ENCODE measurements around the gene TNNI2. TPM values are rescaled to one million over a fixed set of nuclear protein-coding genes. Genes with fewer than 3 reads are reported as not detected.
A peak's percentile ranks its signal among the peaks of the same experiment; 100 is the strongest.
"Not testable (repeated sequence)": the region's sequence is repeated elsewhere in the genome, so short reads cannot be mapped to it uniquely, and the experiment has no call there.

TNNI2 gene
- polyA plus RNA-seq, 6 donors from 2014 or later = 3.9 to 12.2 (median 7.2) TPM

- Mint-ChIP-seq H3K27ac (no peak overlapping the region), H3K9me3 (peaks cover 0 to 19% (median 5%) of the 10 kb centered on the region in 7 donors), H3K4me3 (no peak overlapping the region), H3K4me1 (no peaks in the 10 kb centered on the region), H3K36me3 (no peaks in the 10 kb centered on the region), H3K27me3 (peaks cover 17 to 46% (median 36%) of the 10 kb centered on the region in 3 donors)
- DNase-seq (no peak), ATAC-seq (ENCODE audit: low read depth in 2 of 2) (no peak)
Observed at GRCh38 chr11:1812801-1813200, 26.0 kb upstream of the TNNI2 start.

- not testable (repeated sequence) for DNase-seq; H3K36me3 Mint-ChIP-seq; ATAC-seq (ENCODE audit: low read depth in 2 of 2); H3K4me3 Mint-ChIP-seq; H3K27ac Mint-ChIP-seq; H3K4me1 Mint-ChIP-seq
- peaks cover 17 to 41% (median 31%) of the 10 kb centered on the region in 3 donors for H3K27me3 Mint-ChIP-seq
- H3K9me3 Mint-ChIP-seq = peaks cover 0 to 24% (median 7%) of the 10 kb centered on the region in 7 donors
Observed at GRCh38 chr11:1813356-1813755, 25.4 kb upstream of the TNNI2 start.

GRCh38 chr11:1814691-1815090, 24.1 kb upstream of the TNNI2 start:
- ATAC-seq (ENCODE audit: low read depth in 2 of 2) (no peak), DNase-seq (no peak)
- Mint-ChIP-seq H3K36me3 (no peaks in the 10 kb centered on the region), H3K4me3 (peak overlapping the region in 1 of 8 donors; percentile 42), H3K27me3 (peaks cover 8 to 35% (median 21%) of the 10 kb centered on the region in 3 donors), H3K4me1 (no peaks in the 10 kb centered on the region), H3K27ac (no peak overlapping the region), H3K9me3 (peaks cover 0 to 37% (median 12%) of the 10 kb centered on the region in 7 donors)

- no peak overlapping the region for H3K27ac Mint-ChIP-seq
- peaks cover 0 to 43% (median 14%) of the 10 kb centered on the region in 7 donors for H3K9me3 Mint-ChIP-seq
Observed at GRCh38 chr11:1815311-1815710, 23.5 kb upstream of the TNNI2 start.

GRCh38 chr11:1815751-1816150, 23.0 kb upstream of the TNNI2 start:
- DNase-seq = no peak
- Mint-ChIP-seq H3K9me3 (peaks cover 0 to 44% (median 15%) of the 10 kb centered on the region in 7 donors), H3K27ac (no peak overlapping the region), H3K4me3 (no peak overlapping the region), H3K4me1 (no peaks in the 10 kb centered on the region), H3K27me3 (peaks cover 7 to 41% (median 23%) of the 10 kb centered on the region in 3 donors), H3K36me3 (no peaks in the 10 kb centered on the region)
- ATAC-seq (ENCODE audit: low read depth in 2 of 2) = no peak

More at GRCh38 chr11:1815311-1815710, 23.5 kb upstream of the TNNI2 start:
- Mint-ChIP-seq H3K4me1 (no peaks in the 10 kb centered on the region), H3K4me3 (no peak overlapping the region), H3K27me3 (peaks cover 11 to 36% (median 23%) of the 10 kb centered on the region in 3 donors), H3K36me3 (no peaks in the 10 kb centered on the region)
- DNase-seq (no peak), ATAC-seq (ENCODE audit: low read depth in 2 of 2) (no peak)

- ATAC-seq (ENCODE audit: low read depth in 2 of 2) = no peak
- Mint-ChIP-seq H3K36me3 (no peaks in the 10 kb centered on the region), H3K4me1 (no peaks in the 10 kb centered on the region), H3K9me3 (peaks cover 6 to 44% (median 15%) of the 10 kb centered on the region in 7 donors), H3K27ac (no peak overlapping the region), H3K27me3 (peaks cover 15 to 53% (median 35%) of the 10 kb centered on the region in 3 donors), H3K4me3 (no peak overlapping the region)
- DNase-seq = no peak
Observed at GRCh38 chr11:1817000-1817399, 21.8 kb upstream of the TNNI2 start.

- DNase-seq = no peak
- no peak overlapping the region for H3K27ac Mint-ChIP-seq
- no peaks in the 10 kb centered on the region for H3K4me1 Mint-ChIP-seq
- peaks cover 17 to 50% (median 32%) of the 10 kb centered on the region in 3 donors for H3K27me3 Mint-ChIP-seq
- peak overlapping the region in 1 of 8 donors; percentile 16 for H3K4me3 Mint-ChIP-seq
- H3K9me3 Mint-ChIP-seq = peaks cover 6 to 40% (median 13%) of the 10 kb centered on the region in 7 donors
- ATAC-seq (ENCODE audit: low read depth in 2 of 2) = no peak
- no peaks in the 10 kb centered on the region for H3K36me3 Mint-ChIP-seq
Observed at GRCh38 chr11:1817511-1817910, 21.3 kb upstream of the TNNI2 start.

GRCh38 chr11:1819074-1819473, 19.7 kb upstream of the TNNI2 start:
- ATAC-seq (ENCODE audit: low read depth in 2 of 2) = no peak
- Mint-ChIP-seq H3K9me3 (peaks cover 6 to 34% (median 13%) of the 10 kb centered on the region in 7 donors), H3K27ac (no peak overlapping the region), H3K27me3 (peaks cover 17 to 38% (median 28%) of the 10 kb centered on the region in 3 donors), H3K36me3 (no peaks in the 10 kb centered on the region), H3K4me1 (no peaks in the 10 kb centered on the region), H3K4me3 (no peak overlapping the region)
- no peak for DNase-seq

GRCh38 chr11:1820463-1821325, 18.1 kb upstream of the TNNI2 start:
- ATAC-seq (ENCODE audit: low read depth in 2 of 2) = no peak
- H3K27ac Mint-ChIP-seq = no peak overlapping the region
- H3K27me3 Mint-ChIP-seq = peaks cover 17 to 34% (median 34%) of the 10 kb centered on the region in 3 donors
- H3K4me3 Mint-ChIP-seq = no peak overlapping the region
- H3K9me3 Mint-ChIP-seq = peaks cover 6 to 34% (median 13%) of the 10 kb centered on the region in 7 donors
- H3K4me1 Mint-ChIP-seq = no peaks in the 10 kb centered on the region
- no peaks in the 10 kb centered on the region for H3K36me3 Mint-ChIP-seq
- DNase-seq = no peak

- H3K36me3 Mint-ChIP-seq = no peaks in the 10 kb centered on the region
- H3K27ac Mint-ChIP-seq = peak overlapping the region in 1 of 6 donors; percentile 12
- peaks cover 17 to 34% (median 32%) of the 10 kb centered on the region in 3 donors for H3K27me3 Mint-ChIP-seq
- no peak for DNase-seq
- no peak overlapping the region for H3K4me3 Mint-ChIP-seq
- no peak for ATAC-seq (ENCODE audit: low read depth in 2 of 2)
- peaks cover 6 to 34% (median 13%) of the 10 kb centered on the region in 7 donors for H3K9me3 Mint-ChIP-seq
- H3K4me1 Mint-ChIP-seq = no peaks in the 10 kb centered on the region
Observed at GRCh38 chr11:1821562-1821961, 17.2 kb upstream of the TNNI2 start.

- no peak for DNase-seq
- H3K4me1 Mint-ChIP-seq = no peaks in the 10 kb centered on the region
- no peak for ATAC-seq (ENCODE audit: low read depth in 2 of 2)
Observed at GRCh38 chr11:1822648-1823375, 16.0 kb upstream of the TNNI2 start.

GRCh38 chr11:1823376-1824220, 15.2 kb upstream of the TNNI2 start:
- DNase-seq = no peak

More at GRCh38 chr11:1822648-1823375, 16.0 kb upstream of the TNNI2 start:
- peak overlapping the region in 1 of 8 donors; percentile 5 for H3K4me3 Mint-ChIP-seq
- peaks cover 17 to 44% (median 41%) of the 10 kb centered on the region in 3 donors for H3K27me3 Mint-ChIP-seq
- H3K36me3 Mint-ChIP-seq = no peaks in the 10 kb centered on the region
- H3K27ac Mint-ChIP-seq = no peak overlapping the region
- peaks cover 2 to 25% (median 10%) of the 10 kb centered on the region in 7 donors for H3K9me3 Mint-ChIP-seq

More at GRCh38 chr11:1823376-1824220, 15.2 kb upstream of the TNNI2 start:
- Mint-ChIP-seq H3K4me3 (peak overlapping the region in 1 of 8 donors; percentile 5), H3K4me1 (no peaks in the 10 kb centered on the region), H3K9me3 (peaks cover 0 to 17% (median 7%) of the 10 kb centered on the region in 7 donors), H3K36me3 (no peaks in the 10 kb centered on the region), H3K27ac (no peak overlapping the region), H3K27me3 (peaks cover 17 to 48% (median 46%) of the 10 kb centered on the region in 3 donors)
- no peak for ATAC-seq (ENCODE audit: low read depth in 2 of 2)
